Measurements from ENCODE around the gene USP40.

- TF ChIP-seq POLR2A (IDR thresholded peaks at IDR 0.05) (no peak), CTCF (IDR thresholded peaks at IDR 0.05) (peak; percentile 69 to 92 (median 86))
These were observed 122.9 kb downstream of the USP40 start for GRCh38 chr2:233443511-233444183.
